HG03469 (cell line): ENCODE measurements around the gene HLA-G.
"Not testable (repeated sequence)": the region's sequence is repeated elsewhere in the genome, so short reads cannot be mapped to it uniquely, and the experiment has no call there.

Experiments used
- ATAC-seq: cut with Tn5 transposase; IDR thresholded peaks from one replicate; pipeline ENCODE4 v1.9.1; 2021; ENCODE audit warnings: mild to moderate bottlenecking, moderate library complexity, moderate number of reproducible peaks; ENCODE audit not compliant: unreplicated experiment

HLA-G gene

DNA sequence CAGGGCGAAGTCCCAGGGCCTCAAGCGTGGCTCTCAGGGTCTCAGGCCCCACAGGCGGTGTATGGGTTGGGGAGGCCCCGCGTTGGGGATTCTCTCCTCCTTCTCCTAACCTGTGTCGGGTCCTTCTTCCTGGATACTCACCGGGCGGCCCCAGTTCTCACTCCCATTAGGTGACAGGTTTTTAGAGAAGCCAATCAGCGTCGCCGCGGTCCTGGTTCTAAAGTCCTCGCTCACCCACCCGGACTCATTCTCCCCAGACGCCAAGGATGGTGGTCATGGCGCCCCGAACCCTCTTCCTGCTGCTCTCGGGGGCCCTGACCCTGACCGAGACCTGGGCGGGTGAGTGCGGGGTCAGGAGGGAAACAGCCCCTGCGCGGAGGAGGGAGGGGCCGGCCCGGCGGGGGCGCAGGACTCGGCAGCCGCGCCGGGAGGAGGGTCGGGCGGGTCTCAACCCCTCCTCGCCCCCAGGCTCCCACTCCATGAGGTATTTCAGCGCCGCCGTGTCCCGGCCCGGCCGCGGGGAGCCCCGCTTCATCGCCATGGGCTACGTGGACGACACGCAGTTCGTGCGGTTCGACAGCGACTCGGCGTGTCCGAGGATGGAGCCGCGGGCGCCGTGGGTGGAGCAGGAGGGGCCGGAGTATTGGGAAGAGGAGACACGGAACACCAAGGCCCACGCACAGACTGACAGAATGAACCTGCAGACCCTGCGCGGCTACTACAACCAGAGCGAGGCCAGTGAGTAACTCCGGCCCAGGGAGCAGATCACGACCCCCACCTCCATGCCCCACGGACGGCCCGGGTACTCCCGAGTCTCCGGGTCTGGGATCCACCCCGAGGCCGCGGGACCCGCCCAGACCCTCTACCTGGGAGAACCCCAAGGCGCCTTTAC is at the start of gene HLA-G:
HLA-G (plus strand) TSS at position 247 of the 892 bp plus-strand sequence; CDS start at position 267, 20 bp downstream.
- ATAC-seq, result no peak

DNA sequence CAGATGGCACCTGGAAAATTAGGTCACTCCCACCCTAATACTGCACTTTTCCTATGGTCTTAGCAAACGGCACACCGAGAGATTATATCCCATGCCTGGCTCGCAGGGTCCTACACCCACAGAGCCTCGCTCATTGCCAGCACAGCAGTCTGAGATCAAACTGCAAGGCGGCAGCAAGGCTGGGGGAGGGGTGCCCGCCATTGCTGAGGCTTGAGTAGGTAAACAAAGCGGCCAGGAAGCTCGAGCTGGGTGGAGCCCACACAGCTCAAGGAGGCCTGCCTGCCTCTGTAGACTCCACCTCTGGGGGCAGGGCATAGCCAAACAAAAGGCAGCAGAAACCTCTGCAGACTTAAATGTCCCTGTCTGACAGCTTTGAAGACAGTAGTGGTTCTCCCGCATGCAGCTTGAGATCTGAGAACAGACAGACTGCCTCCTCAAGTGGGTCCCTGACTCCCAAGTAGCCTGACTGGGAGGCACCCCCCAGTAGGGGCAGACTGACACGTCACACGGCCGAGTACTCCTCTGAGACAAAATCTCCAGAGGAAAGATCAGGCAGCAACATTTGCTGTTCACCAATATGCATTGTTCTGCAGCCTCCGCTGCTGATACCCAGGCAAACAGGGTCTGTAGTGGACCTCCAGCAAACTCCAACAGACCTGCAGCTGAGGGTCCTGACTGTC is 47.5 kb upstream of the HLA-G start:
- ATAC-seq, result not testable (repeated sequence)

DNA sequence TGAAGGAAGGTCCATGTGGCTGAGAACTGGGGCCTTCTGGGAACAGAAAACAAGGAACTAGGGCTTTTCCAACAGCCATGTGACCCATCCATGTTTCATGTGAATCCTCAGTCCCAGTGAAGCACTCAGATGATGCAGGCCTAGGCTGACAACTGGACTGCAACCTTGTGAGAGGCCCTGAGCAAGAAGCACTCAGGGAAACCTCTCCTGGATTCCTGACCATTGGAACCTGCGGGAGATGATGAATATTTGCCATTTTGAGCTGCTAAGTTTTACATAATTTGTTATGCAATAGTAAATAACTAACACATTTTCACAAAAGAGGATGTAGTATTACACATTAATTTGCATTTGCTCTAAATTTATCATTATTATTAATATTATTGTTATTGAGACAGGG is 38.4 kb upstream of the HLA-G start:
- ATAC-seq, result no peak

DNA sequence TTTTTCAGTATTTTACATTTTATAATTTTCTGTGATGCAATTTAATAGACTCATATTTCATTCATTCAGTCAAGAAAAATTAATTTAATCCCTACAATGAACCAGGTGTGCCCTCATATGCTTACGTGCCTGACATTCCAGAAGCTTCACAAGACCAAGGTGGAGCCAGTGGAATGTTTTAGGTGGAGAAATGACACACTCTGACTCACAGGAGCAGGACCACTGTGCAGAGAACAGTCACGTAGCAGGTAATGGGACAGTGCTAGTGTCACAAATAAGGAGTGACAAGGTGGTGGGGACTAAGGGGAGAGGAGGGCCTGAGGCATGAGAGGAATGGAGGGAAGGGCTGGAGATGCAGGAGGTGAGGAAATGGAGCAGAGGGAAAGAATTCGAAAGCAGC is 37.0 kb upstream of the HLA-G start:
- no peak for ATAC-seq

- ATAC-seq, result no peak
These were observed 36.5 kb upstream of the HLA-G start for GRCh38 chr6:29791162-29791561.

GRCh38 chr6:29791786-29792122 is 35.9 kb upstream of the HLA-G start:
- ATAC-seq, result no peak

GRCh38 chr6:29792123-29793035 is 35.2 kb upstream of the HLA-G start:
- no peak for ATAC-seq

- ATAC-seq, result no peak
These were observed 34.6 kb upstream of the HLA-G start for GRCh38 chr6:29793036-29793356.

DNA sequence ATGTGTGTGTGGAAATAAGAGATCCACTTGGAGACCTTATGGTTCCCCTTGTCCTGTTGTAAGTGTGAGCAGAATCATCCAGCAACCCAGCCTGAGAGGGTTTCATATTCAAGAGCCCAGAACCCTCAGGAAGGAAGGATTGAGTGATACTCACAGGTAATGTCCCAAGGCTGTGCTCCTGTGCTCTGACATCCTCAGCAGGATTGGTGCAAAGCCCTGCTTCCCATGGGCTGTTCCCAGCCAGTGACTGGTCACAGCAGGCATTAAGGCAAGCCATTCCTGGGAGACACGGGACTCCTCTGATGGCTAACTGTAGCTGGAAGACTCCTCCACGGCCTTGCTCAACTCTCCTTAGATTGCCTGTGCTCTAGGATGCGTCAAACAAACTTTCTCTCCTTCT is 33.8 kb upstream of the HLA-G start:
- no peak for ATAC-seq

DNA sequence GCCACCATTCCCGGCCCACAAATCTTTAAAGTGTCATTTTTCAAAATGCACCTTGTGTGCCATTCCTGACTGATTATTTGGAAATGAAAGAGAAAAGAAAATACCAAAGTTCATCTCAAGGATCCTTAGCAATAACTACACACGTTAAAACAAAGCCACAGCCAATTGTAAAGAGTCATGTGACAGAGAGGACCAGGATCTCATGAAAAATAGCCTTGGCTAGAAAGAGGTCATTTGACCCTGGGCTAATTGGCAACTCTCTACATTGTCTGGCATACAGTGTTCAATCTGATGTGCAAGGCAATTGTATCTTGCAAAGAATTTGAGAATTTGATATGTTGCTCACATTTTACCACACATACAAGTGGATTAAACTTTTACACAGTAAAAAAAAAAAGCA is 31.6 kb upstream of the HLA-G start:
- no peak for ATAC-seq

DNA sequence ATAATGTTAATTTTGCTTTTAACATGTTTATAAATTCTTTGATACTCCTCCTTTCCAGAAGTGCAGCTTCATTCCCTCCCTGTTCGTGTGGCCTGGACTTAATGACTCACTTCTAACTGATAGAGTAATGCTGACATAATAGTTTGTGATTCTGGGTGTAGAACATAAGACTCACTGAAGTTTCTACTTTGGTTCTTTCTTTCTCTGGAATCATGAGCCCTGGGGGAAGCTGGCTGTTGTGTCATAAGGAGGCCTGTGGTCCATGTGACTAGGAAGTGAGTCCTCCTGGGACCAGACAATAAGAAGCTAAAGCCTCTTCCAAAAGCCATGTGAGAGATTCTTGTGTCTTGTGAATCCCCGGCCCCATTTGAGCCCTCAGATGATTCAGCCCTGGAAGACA is 30.5 kb upstream of the HLA-G start:
- no peak for ATAC-seq

- ATAC-seq, result no peak
These were observed 29.7 kb upstream of the HLA-G start for GRCh38 chr6:29797966-29798365.

DNA sequence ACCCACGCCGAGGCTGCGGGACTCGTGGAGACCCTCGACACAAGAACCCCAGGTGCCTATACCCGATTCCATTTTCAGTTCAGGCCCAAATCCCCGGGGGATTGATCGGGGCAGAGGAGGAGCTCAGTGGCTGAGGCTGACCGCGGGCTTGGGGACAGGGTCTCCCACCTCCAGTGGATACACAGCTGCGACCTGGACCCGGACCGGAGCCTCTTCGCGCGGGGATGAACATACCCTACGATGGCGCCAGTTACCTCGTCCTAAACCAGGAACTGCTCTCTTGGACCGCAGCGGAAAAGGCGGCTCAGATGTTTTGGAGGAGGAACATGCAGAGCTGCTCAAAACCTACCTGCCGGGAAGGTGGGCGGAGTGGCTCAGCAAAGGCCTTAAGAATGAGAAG is 27.4 kb upstream of the HLA-G start:
- no peak for ATAC-seq

GRCh38 chr6:29806387-29806786 is 21.2 kb upstream of the HLA-G start:
- no peak for ATAC-seq

GRCh38 chr6:29809249-29809648 is 18.4 kb upstream of the HLA-G start:
- ATAC-seq, result no peak

- ATAC-seq, result no peak
These were observed 17.3 kb upstream of the HLA-G start for GRCh38 chr6:29810371-29810770.

DNA sequence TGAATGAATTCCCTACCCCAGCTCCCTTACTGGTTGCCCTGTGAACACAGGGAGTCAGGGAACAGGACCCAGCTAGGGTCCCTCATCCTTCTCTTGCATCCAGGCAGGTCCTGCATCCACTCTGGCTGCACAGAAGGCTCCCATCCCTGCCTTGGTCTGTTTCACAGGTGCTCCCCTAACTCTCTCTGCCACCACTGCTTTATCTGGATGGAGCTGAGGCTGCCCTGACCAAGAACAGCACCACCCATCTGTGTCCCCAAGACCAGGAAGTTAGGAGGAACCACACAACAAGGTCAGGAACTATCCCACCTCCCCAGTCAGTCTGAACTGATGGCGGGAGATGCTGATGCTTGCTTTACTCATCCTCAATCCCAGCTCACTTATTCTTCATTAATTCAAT is 16.2 kb upstream of the HLA-G start:
- ATAC-seq, result no peak

- no peak for ATAC-seq
These were observed 14.6 kb upstream of the HLA-G start for GRCh38 chr6:29813066-29813465.

DNA sequence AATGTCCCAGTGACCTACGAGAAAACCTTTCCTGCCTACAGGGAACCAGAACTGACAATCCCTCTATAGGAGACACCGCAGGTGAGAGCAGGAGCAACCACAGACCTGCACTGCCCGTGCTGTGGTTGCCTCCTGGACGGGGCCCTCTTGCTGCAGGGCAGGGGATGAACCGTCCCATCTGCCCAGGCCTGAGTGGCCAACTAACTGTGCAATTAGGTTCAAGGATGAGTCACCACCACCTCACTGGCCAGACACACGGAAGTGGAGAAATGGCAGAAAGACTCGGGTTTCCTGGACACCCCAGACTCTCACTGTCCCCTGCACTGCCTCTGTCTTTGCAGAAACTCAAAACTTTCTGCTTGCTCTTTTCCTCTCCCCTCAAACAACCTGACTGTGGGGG is 13.8 kb upstream of the HLA-G start:
- ATAC-seq, result no peak

- no peak for ATAC-seq
These were observed 13.1 kb upstream of the HLA-G start for GRCh38 chr6:29814379-29815117.
